Stimulated activated CD4-positive, alpha-beta T cell treated with anti-CD3 and anti-CD28 coated beads, Interleukin-4, amount 100 ng/mL, for 48 hours (primary cell): ENCODE data around the gene ITGA3.
A peak's percentile ranks its signal among the peaks of the same experiment; 100 is the strongest.
"Not testable (repeated sequence)": the region's sequence is repeated elsewhere in the genome, so short reads cannot be mapped to it uniquely, and the experiment has no call there.

Source experiments
- DNase-seq, 2 donors: peaks; one replicate each; pipeline ENCODE4 v3.0.0-alpha.2; 2020; ENCODE audit warnings: low read depth in 2 of 2

Gene ITGA3

DNA sequence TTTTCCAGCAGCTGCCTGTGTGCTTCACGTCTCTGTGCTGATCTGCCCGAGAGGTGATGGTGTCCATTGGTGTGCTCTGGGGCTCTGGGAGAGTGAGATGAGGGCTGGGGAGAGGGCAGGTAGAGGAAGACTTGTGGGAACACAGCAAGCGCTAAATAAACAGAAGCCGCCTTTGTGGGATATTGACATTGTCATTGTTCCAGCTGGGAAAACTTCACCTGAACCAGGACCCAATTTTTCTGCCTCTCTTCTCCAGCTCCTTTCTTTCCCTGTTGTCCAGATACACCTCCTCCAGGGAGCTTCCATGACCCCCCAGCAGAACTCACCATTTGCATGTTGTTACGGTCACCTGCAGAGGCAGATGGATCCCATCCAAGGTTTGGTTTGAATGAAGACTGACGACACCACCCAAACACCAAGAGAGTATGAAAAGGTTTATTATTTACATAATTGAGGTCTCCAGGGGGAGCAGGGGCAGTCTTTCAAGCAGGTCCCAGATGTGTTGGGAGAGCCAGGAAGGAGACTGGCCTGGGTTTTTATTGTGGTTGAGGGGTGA is 3.6 kb upstream of the ITGA3 start:
- no peak for DNase-seq

GRCh38 chr17:50052822-50053653 is 2.9 kb upstream of the ITGA3 start:
- no peak for DNase-seq

GRCh38 chr17:50053654-50053960 is 2.3 kb upstream of the ITGA3 start:
- DNase-seq, result no peak

- DNase-seq, result no peak
Measured at GRCh38 chr17:50055055-50055425, 870 bp upstream of the ITGA3 start.

DNA sequence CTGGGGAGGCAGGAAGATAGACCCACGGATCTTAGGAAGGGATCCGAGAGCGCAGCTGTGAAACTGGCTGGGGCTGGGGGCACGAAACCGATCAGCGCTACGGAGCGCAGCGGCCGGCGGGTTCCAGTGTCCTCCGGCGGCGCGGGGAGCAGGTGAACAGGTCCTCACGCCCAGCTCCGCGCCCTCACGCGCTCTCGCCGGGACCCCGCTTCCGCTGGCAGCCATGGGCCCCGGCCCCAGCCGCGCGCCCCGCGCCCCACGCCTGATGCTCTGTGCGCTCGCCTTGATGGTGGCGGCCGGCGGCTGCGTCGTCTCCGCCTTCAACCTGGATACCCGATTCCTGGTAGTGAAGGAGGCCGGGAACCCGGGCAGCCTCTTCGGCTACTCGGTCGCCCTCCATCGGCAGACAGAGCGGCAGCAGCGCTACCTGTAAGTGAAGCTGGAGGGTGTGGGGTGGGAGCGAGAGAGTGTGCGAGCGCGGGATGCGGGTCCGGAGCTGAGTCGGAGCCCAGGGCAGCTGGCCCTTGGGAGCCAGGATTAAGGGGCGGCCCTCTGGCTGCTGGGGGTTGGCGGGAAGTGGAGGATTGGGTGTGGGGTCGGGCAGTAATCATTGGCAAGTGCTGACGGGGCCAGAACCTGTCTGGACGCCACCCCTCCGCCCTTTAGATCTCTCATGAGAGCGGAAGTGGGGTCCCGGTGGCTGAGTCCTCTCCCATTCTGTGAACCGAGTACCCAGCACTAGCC is 479 bp downstream of the ITGA3 start:
- DNase-seq, result peak; percentile 65 to 73

GRCh38 chr17:50056961-50057330 is 1.0 kb downstream of the ITGA3 start:
- no peak for DNase-seq

DNA sequence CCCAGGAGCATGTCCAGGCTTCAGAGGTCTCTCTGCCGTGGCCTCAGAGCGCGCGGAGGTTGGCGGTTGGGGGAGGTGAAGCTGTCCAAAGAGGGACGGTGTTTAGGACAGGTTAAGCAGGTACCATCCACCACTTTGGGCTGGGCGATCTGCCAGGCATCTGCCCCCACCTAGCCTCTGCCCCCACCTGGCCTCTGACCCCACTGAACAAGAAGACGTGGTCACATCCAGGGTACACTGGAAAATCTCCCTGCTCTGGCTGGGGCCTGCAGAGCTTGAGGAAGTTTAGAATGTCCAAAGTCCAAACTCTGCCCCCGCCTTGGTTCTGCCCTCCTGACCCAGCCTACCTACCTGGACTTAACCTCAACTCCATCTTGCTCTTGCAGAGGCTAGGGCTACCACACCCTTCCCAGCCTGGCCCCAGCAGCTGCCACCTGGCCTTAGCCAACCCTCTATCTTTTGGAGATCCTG is 1.6 kb downstream of the ITGA3 start:
- no peak for DNase-seq

DNA sequence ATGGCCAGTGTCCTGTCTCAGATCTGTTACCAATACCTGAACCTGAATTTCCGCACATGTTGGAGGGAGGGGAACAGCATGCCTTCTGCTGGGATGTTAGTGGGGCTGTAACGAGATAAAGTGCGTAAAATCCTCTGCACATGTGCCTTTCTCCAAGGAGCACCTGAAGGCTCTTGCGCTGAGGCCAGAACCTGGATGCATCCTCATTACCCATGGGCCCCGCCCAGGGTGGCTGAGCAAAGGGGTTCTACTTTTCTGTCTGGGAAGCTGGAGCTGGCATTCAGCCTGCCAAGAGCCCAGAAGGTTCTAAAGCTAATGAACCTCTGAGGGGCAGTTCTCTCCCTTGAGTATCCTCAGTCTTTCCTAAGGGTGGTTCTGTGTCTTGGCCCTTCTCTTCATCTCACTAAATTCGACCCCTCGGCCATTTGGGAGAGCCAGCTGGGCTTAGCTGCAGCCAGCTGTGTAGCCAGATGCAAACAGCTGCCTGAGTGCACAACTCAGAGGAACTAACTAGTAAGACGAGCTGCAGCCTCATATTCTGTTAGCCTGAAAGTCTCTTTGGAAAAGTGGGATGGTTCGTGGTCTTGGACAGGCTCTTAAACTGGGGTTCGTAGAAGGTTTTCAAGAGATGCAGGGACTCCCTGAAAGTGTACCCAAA is 2.5 kb downstream of the ITGA3 start:
- DNase-seq, result no peak

DNA sequence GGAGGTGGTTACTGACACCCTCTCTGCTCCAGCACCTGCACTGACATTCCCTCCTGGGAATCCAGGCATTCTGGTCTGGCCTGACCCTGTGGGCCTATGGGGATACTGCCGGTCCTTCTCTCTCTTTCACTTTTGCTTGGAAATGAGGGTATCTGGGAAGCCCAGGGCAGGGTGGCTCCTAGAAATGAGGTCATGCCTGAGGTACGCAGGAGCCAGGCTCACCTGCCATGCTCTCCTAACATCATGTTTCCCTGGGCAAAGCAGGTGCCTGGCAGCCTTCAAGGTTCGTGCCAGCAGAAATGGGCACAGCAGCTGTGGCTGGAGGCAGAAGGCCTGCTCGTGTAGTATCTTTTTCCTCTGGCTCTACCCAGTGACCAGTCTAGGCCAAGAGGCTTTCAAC is 3.3 kb downstream of the ITGA3 start:
- DNase-seq, result no peak

DNA sequence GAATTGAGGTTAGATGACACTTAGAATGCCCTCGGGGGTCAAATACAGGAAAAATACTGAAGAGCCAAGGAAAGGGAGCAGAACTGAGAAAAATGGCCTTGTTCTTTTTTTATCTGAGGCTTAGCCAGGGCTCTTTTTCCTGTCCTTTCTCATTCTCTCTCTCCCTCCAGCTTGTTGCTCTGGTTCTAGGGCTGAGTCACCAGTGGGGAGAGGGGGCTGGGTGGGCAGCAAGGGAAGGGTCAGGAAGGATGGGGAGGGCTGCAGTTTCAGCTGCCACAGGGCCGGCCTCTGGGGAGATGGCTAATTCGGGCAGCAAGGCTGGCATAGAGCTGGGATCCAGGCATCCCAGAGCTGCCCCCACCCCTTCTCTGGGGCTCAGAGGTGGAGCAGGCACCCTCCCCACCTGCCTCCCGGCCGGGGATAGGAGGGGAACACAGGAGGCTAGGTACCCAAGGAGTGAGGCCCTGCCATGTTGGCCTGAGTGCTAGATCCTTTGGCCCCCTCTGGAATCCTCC is 3.9 kb downstream of the ITGA3 start:
- DNase-seq, result no peak

- no peak for DNase-seq
Measured at GRCh38 chr17:50060951-50061712, 5.2 kb downstream of the ITGA3 start.

DNA sequence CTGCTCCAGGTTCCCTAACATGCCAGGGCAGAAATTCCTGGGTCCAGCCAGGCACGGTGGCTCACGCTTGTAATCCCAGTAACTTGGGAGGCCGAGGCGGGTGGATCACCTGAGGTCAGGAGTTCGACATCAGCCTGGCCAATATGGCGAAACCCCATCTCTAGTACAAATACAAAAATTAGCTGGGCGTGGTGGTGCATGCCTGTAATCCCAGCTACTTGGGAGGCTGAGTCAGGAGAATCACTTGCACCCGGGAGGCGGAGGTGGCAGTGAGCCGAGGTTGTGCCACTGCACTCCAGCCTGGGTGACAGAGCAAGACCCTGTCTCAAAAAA is 5.8 kb downstream of the ITGA3 start:
- not testable (repeated sequence) for DNase-seq

DNA sequence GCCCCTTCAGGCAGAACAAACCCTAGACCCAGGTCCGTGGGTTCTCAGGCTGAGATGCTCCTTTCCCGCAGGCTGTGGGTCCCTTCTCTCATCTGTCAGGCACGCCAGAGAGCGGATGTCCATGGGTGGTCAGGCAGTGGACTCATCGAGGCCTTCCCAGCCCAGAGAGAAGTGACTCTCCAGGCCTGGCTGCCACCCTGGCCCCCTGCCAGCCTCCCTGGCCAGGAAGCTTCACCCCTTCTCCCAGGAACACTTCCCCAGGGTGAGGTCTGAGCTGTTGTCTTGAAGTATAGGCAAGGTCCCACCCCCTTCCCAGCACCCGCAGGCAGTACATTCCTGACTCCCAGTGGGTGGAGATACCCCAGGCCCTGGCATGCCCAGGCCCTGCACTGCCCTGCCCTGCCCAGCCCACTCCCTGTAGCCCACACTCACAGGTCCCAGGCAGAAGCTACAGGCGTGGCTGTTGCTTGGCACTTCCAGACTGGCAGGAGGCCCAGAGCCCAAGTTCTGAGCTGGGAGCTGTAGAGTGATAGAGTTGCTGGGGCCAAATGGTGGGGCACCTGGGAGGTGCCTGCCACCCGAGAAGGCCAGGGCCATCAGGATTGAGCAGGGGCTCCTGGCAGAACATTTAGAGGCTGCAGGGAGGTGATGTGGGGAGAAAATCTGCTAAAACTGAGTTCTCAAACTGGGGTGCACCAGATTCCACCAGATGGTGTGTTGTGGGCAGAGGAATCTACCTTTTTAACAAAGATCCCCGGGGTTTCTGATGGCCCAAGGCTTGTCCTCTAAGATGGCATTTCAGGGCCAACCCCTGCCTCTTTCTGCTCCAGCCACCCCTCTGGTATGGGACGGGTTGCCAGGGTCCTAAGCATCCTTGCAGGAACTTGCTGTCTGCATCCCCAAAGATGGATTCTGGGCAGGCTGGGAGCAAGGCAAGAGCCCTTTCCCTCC is 6.7 kb downstream of the ITGA3 start:
- no peak for DNase-seq

DNA sequence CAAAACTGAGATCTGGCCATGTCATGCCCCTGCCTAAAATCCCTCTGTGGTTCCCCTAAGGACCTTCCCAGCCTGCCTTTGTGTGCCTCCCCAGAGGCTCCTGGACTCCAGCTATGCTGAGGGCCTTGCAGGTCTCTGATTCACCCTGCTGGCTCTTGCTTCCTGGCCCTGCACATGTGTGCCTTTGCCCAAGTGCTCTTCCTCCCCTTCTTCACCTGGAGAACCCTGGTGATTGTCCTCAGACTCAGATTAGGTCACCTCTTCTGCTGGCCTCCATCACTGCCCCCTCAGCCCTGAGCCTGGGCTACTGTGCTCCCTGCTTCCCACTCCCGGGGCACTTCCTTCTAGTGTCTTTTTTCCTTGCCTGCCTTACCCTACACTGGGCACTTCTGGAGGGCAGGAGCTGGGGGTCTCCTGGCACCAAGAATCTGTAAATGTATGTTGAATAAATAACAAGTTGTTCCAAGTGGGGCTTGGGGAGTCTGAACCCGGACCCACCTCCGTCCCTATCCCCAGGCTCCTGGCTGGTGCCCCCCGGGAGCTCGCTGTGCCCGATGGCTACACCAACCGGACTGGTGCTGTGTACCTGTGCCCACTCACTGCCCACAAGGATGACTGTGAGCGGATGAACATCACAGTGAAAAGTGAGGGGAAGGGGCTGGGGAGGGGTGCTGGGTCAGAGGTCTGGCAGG is 7.8 kb downstream of the ITGA3 start:
- DNase-seq, result no peak

DNA sequence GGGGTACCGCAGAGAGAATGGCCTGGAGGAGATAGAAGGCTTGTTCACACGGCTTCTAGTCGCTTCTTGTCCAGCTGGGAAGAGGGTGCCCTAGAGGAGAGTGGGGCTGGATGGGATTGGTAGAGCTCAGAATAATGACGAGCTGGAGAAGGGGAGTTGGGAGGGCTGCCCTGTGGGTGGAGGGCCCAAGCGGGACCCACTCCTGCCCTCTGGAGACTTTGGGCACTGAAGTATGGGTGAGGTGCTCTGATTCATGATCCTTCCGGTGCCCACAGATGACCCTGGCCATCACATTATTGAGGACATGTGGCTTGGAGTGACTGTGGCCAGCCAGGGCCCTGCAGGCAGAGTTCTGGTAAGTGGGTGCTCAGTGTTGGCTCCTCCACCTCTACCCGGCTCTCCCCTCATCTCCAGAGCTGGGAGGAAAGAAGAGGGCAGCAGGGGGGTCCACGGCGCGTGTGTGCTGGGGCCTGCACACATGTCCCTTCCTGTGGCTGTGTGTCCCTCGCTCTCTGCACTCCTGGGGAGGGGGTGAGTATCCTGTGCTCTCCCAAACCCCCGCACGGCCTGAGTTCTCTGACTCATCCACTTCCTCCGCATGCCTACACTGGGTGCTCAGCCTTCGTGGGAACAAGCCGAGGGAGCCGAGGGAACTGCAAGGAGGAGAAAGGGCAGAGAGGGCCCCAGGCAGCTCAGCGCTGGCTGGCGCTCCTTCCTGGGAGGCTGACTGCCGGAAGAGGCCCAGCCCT is 8.5 kb downstream of the ITGA3 start:
- DNase-seq, result no peak

GRCh38 chr17:50065056-50065455 is 9.1 kb downstream of the ITGA3 start:
- DNase-seq, result no peak

DNA sequence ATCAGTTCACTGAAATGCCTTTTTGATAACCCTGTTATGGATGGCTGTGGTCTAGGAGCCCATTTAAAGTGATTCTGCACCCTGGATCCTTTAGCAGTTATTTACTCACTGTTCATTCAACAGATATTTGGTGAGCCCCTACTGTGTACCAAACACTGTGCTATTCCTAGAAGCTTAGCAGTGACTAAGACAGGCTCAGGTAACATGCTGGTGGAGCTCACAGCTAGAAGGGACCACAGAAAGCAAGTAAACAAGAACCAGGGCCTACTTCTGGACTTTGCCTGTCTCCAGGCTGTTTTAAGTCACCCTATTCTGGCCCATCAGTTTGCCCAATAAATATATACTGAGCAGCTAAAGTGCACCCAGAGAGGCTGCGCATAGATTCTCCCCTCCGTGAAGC is 11.1 kb downstream of the ITGA3 start:
- DNase-seq, result no peak

DNA sequence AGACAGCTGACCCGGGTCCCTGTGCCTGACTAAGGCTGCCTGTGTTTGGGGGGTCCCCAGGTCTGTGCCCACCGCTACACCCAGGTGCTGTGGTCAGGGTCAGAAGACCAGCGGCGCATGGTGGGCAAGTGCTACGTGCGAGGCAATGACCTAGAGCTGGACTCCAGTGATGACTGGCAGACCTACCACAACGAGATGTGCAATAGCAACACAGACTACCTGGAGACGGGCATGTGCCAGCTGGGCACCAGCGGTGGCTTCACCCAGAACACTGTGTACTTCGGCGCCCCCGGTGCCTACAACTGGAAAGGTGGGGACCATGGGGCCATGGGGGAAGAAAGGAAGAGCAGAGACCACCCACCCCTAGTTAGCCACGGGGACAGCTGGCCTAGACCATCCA is 12.1 kb downstream of the ITGA3 start:
- DNase-seq, result no peak
